Vagina (tissue), 2 donors: ENCODE measurements around the gene DCUN1D3.
"Not testable (repeated sequence)": the region's sequence is repeated elsewhere in the genome, so short reads cannot be mapped to it uniquely, and the experiment has no call there.

Source experiments
- CTCF ChIP-seq, 3 experiments: fragments of 450-650 bp in 2 of 3; fragments of 200-600 bp in 1 of 3; sonication (generic) in 1 of 3; IDR thresholded peaks; one replicate each; pipeline ENCODE4 v1.5.1; 2017 to 2019; ENCODE audit warnings: antibody characterized with exemption in 3 of 3, mild to moderate bottlenecking in 2 of 3, moderate library complexity in 2 of 3
- POLR2A ChIP-seq, 2 donors: fragments of 450-650 bp; IDR thresholded peaks; one replicate each; pipeline ENCODE4 v1.6.1; 2017; ENCODE audit warnings: antibody characterized with exemption in 2 of 2, mild to moderate bottlenecking in 2 of 2, moderate library complexity in 2 of 2
- POLR2AphosphoS5 ChIP-seq, 2 donors: sonication (generic); formaldehyde crosslinking; IDR thresholded peaks; one replicate each; pipeline ENCODE4 v1.9.0; 2017; ENCODE audit warnings: antibody characterized with exemption in 2 of 2, mild to moderate bottlenecking in 2 of 2, low read depth in 1 of 2; ENCODE audit not compliant: insufficient read depth in 1 of 2

- TF ChIP-seq POLR2AphosphoS5 (IDR thresholded peaks at IDR 0.05; ENCODE audit: insufficient read depth in 1 of 2, low read depth in 1 of 2); CTCF (IDR thresholded peaks at IDR 0.05); POLR2A (IDR thresholded peaks at IDR 0.05): not testable (repeated sequence)
Observed at GRCh38 chr16:20945575-20945875, 45.4 kb upstream of the DCUN1D3 start.
